H1 (cell line): ENCODE measurements around the gene DND1. TPM values are rescaled to one million over a fixed set of nuclear protein-coding genes. Genes with fewer than 3 reads are reported as not detected.

ENCODE experiments used
- CREB1 ChIP-seq: IDR thresholded peaks from 2 replicates; pipeline ENCODE4 v1.6.1; 2012; ENCODE audit warnings: inconsistent platforms
- HDAC2 ChIP-seq, 2 experiments: fragments of 300-600 bp in 1 of 2; sonication (generic) in 1 of 2; IDR thresholded peaks; 2 replicates each; pipeline ENCODE4 v1.6.1; 2011 to 2012; ENCODE audit warnings: low read depth in 2 of 2, low read length in 2 of 2, mild to moderate bottlenecking in 2 of 2, moderate library complexity in 2 of 2, borderline replicate concordance in 1 of 2, inconsistent platforms in 1 of 2
- KDM5A ChIP-seq: fragments of 200-600 bp; IDR thresholded peaks from 2 replicates; pipeline ENCODE4 v1.7.1; 2012; ENCODE audit warnings: mild to moderate bottlenecking, low read length, inconsistent platforms, mixed read lengths
- MAFK ChIP-seq: IDR thresholded peaks from 2 replicates; pipeline ENCODE4 v1.6.1; 2012; ENCODE audit warnings: low read depth, mild to moderate bottlenecking, improper control_type of control experiment, low read length
- NRF1 ChIP-seq: IDR thresholded peaks from 2 replicates; pipeline ENCODE4 v1.6.1; 2011; ENCODE audit warnings: mild to moderate bottlenecking, low read depth, low read length, improper control_type of control experiment
- RFX5 ChIP-seq: IDR thresholded peaks from 2 replicates; pipeline ENCODE4 v1.6.1; 2011; ENCODE audit warnings: low read depth, low read length, improper control_type of control experiment, borderline replicate concordance
- SIN3A ChIP-seq, 2 experiments: IDR thresholded peaks in 1 of 2; conservative IDR thresholded peaks in 1 of 2; 2 replicates each; pipeline ENCODE4 v1.6.1; 2011 to 2012; ENCODE audit warnings: low read length in 2 of 2, improper control_type of control experiment in 1 of 2, low read depth in 1 of 2, mild to moderate bottlenecking in 1 of 2
- SP2 ChIP-seq: IDR thresholded peaks from 2 replicates; pipeline ENCODE4 v1.6.1; 2012; ENCODE audit warnings: mild to moderate bottlenecking, low read length, inconsistent platforms
- SP4 ChIP-seq: IDR thresholded peaks from 2 replicates; pipeline ENCODE4 v1.6.1; 2012; ENCODE audit warnings: low read length, inconsistent platforms
- SRF ChIP-seq: IDR thresholded peaks from 2 replicates; pipeline ENCODE4 v1.6.1; 2011; ENCODE audit warnings: mild to moderate bottlenecking, low read depth, low read length, moderate library complexity
- TAF1 ChIP-seq: IDR thresholded peaks from 2 replicates; pipeline ENCODE4 v1.6.1; 2011; ENCODE audit warnings: mild to moderate bottlenecking, low read depth, low read length
- TBP ChIP-seq: IDR thresholded peaks from 2 replicates; pipeline ENCODE4 v1.6.1; 2011; ENCODE audit warnings: low read depth, low read length, improper control_type of control experiment
- polyA plus RNA-seq, 7 experiments: library from polyadenylated mRNA; depleted of rRNA in 3 of 7; stranded (reverse) in 5 of 7; unstranded in 2 of 7; fragments of >200 nt in 5 of 7; fragments of 200-250 nt in 2 of 7; gene quantifications; 1 replicate in 5 of 7; 2 replicates in 1 of 7; 4 replicates in 1 of 7; pipeline versions ENCODE4 v1.2.1 to v1.2.3, GENCODE V29; 2011 to 2013; ENCODE audit warnings: missing spikeins in 2 of 7, mixed read lengths in 2 of 7
- total RNA-seq: library from RNA; stranded (reverse); fragmentation: NEBNext Ultra II Directional; extraction: Animal tissue kit (Norgen Biotek cat#: 25700); gene quantifications from 2 replicates; pipeline ENCODE4 v1.2.1, GENCODE V29; 2021
- TF ChIP-seq, protein P1 (sequence below): fragments of 300-600 bp; sonication (generic); IDR thresholded peaks from 2 replicates; pipeline ENCODE4 v1.7.1; 2012; ENCODE audit warnings: low read length, moderate library complexity, mild to moderate bottlenecking, inconsistent platforms; ENCODE audit not compliant: insufficient replicate concordance

DND1 gene
- total and polyA plus RNA-seq, 2 of the 8 experiments (the other 6 are each of a cell fraction or from before 2014, with no cell fraction given): 0.41 to 2.1 TPM

DNA sequence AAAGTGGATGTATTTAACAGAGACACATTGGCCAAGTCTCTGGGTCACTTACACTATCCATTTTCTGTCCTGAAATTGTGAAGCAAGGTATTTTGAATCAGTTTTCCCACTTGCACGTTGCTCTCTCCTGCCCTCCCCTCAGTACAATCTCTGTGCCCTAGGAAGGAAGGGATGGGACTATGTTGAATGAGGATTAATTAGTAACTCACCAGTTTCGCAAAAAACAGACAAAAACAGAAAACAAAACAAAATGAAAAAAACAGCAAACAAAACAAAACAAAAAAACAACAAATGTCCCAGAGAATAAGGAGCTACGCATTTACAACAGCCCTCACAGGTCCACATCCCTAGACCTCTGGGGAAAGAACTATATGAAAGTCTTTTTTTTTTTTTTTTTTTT is 39.3 kb downstream of the DND1 start (continued):
- TF ChIP-seq, protein P1, sequence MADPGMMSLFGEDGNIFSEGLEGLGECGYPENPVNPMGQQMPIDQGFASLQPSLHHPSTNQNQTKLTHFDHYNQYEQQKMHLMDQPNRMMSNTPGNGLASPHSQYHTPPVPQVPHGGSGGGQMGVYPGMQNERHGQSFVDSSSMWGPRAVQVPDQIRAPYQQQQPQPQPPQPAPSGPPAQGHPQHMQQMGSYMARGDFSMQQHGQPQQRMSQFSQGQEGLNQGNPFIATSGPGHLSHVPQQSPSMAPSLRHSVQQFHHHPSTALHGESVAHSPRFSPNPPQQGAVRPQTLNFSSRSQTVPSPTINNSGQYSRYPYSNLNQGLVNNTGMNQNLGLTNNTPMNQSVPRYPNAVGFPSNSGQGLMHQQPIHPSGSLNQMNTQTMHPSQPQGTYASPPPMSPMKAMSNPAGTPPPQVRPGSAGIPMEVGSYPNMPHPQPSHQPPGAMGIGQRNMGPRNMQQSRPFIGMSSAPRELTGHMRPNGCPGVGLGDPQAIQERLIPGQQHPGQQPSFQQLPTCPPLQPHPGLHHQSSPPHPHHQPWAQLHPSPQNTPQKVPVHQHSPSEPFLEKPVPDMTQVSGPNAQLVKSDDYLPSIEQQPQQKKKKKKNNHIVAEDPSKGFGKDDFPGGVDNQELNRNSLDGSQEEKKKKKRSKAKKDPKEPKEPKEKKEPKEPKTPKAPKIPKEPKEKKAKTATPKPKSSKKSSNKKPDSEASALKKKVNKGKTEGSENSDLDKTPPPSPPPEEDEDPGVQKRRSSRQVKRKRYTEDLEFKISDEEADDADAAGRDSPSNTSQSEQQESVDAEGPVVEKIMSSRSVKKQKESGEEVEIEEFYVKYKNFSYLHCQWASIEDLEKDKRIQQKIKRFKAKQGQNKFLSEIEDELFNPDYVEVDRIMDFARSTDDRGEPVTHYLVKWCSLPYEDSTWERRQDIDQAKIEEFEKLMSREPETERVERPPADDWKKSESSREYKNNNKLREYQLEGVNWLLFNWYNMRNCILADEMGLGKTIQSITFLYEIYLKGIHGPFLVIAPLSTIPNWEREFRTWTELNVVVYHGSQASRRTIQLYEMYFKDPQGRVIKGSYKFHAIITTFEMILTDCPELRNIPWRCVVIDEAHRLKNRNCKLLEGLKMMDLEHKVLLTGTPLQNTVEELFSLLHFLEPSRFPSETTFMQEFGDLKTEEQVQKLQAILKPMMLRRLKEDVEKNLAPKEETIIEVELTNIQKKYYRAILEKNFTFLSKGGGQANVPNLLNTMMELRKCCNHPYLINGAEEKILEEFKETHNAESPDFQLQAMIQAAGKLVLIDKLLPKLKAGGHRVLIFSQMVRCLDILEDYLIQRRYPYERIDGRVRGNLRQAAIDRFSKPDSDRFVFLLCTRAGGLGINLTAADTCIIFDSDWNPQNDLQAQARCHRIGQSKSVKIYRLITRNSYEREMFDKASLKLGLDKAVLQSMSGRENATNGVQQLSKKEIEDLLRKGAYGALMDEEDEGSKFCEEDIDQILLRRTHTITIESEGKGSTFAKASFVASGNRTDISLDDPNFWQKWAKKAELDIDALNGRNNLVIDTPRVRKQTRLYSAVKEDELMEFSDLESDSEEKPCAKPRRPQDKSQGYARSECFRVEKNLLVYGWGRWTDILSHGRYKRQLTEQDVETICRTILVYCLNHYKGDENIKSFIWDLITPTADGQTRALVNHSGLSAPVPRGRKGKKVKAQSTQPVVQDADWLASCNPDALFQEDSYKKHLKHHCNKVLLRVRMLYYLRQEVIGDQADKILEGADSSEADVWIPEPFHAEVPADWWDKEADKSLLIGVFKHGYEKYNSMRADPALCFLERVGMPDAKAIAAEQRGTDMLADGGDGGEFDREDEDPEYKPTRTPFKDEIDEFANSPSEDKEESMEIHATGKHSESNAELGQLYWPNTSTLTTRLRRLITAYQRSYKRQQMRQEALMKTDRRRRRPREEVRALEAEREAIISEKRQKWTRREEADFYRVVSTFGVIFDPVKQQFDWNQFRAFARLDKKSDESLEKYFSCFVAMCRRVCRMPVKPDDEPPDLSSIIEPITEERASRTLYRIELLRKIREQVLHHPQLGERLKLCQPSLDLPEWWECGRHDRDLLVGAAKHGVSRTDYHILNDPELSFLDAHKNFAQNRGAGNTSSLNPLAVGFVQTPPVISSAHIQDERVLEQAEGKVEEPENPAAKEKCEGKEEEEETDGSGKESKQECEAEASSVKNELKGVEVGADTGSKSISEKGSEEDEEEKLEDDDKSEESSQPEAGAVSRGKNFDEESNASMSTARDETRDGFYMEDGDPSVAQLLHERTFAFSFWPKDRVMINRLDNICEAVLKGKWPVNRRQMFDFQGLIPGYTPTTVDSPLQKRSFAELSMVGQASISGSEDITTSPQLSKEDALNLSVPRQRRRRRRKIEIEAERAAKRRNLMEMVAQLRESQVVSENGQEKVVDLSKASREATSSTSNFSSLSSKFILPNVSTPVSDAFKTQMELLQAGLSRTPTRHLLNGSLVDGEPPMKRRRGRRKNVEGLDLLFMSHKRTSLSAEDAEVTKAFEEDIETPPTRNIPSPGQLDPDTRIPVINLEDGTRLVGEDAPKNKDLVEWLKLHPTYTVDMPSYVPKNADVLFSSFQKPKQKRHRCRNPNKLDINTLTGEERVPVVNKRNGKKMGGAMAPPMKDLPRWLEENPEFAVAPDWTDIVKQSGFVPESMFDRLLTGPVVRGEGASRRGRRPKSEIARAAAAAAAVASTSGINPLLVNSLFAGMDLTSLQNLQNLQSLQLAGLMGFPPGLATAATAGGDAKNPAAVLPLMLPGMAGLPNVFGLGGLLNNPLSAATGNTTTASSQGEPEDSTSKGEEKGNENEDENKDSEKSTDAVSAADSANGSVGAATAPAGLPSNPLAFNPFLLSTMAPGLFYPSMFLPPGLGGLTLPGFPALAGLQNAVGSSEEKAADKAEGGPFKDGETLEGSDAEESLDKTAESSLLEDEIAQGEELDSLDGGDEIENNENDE: no peak
- TF ChIP-seq TBP (no peak), MAFK (no peak), TAF1 (no peak), NRF1 (no peak), HDAC2 (IDR thresholded peaks at IDR 0.05; ENCODE audit: borderline replicate concordance in 1 of 2, low read depth in 2 of 2, low read length in 2 of 2) (no peak), RFX5 (no peak), SRF (no peak), SIN3A (conservative IDR thresholded peaks at IDR 0.05 in 1 of 2, IDR thresholded peaks at IDR 0.05 in 1 of 2; ENCODE audit: low read depth in 1 of 2, low read length in 2 of 2) (no peak), KDM5A (no peak), SP4 (no peak), SP2 (no peak), CREB1 (no peak)
